Osteocyte (in vitro differentiated cells): ENCODE results near the gene DNAJC11. TPM values are rescaled to one million over a fixed set of nuclear protein-coding genes. Genes with fewer than 3 reads are reported as not detected.
"Not testable (repeated sequence)": the region's sequence is repeated elsewhere in the genome, so short reads cannot be mapped to it uniquely, and the experiment has no call there.

Experiments used
- DNase-seq: peaks from one replicate; pipeline ENCODE4 v3.0.0; 2021; ENCODE audit warnings: mixed read lengths; ENCODE audit not compliant: unreplicated experiment; ENCODE audit errors: extremely low spot score
- H3K27ac Mint-ChIP-seq: one replicate; pipeline ENCODE4 v1.8.0; 2021; ENCODE audit warnings: mild to moderate bottlenecking, mixed read lengths; ENCODE audit not compliant: unreplicated experiment
- H3K27me3 Mint-ChIP-seq: one replicate; pipeline ENCODE4 v1.8.0; 2021; ENCODE audit warnings: mixed read lengths; ENCODE audit not compliant: unreplicated experiment
- H3K36me3 Mint-ChIP-seq: one replicate; pipeline ENCODE4 v1.8.0; 2021; ENCODE audit warnings: mixed read lengths; ENCODE audit not compliant: unreplicated experiment
- H3K4me1 Mint-ChIP-seq: one replicate; pipeline ENCODE4 v1.8.0; 2021; ENCODE audit warnings: mixed read lengths; ENCODE audit not compliant: unreplicated experiment
- H3K4me3 Mint-ChIP-seq: one replicate; pipeline ENCODE4 v1.8.0; 2021; ENCODE audit warnings: mild to moderate bottlenecking, moderate library complexity, mixed read lengths; ENCODE audit not compliant: unreplicated experiment
- H3K9me3 Mint-ChIP-seq: one replicate; pipeline ENCODE4 v1.8.0; 2021; ENCODE audit warnings: mixed read lengths; ENCODE audit not compliant: unreplicated experiment
- CTCF ChIP-seq: fragments of 200-600 bp; sonication (generic); IDR thresholded peaks from 2 replicates; pipeline ENCODE4 v1.5.0; 2021; ENCODE audit warnings: antibody characterized with exemption, mild to moderate bottlenecking, moderate library complexity
- total RNA-seq: library from RNA; stranded (reverse); gene quantifications from 2 replicates; pipeline ENCODE4 v1.2.1, GENCODE V29; 2021

The DNAJC11 gene
- total RNA-seq, 1 donor from 2014 or later = 52.9 TPM

DNA sequence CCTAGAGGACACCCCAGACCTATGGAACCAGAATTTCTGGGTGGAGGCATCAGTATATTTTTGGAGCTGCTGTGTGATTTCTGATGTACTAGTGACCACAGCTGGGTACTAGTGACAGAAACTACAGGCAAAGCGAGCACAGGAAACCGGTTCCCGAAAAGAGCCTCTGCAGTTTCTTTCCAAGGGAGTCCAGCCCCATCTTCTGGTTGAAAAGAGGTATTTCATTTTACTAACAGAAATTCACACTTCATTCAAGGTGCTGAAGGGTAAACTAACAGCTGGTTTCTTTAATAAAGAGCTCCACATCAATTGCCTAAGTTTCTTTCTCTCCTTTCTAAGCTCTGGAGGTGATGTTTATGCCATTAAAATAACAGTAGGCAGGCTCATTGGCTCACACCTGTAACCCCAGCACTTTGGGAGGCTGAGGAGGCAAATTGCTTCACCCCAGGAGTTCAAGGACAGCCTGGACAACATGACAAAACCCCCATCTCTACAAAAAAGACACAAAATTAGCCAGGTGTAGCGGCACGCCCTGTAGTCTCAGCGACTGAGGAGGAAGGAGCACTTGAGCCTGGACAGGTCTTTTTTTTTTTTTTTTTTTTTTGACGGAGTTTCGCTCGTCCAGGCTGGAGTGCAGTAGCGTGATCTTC is 55.0 kb downstream of the DNAJC11 start:
- Mint-ChIP-seq H3K27me3 (no peaks in the 10 kb centered on the region), H3K36me3 (peaks cover 17% of the 10 kb centered on the region), H3K4me1 (no peaks in the 10 kb centered on the region), H3K27ac (no peak overlapping the region), H3K9me3 (no peaks in the 10 kb centered on the region), H3K4me3 (no peak overlapping the region)
- peak; percentile 76 for TF ChIP-seq CTCF
- DNase-seq = no peak

DNA sequence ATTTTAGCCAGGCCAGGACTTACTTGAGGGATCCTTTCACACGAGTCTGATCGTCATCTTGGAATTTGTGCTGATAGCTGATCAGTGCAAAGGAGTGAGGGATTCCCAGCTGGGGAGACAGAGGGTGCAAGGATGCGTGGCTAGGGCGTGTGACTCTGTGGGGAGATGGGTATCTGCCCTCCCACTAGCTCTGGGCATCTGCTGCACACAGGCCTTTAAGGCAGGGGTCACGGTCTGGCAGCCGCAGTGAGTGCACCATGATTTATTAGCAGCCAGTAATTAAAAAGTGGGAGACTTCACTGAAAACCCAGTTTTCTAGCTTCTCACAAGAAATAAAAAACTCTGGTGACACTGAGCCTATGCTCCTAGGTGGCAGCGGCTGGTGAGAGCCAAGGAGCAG is 56.6 kb downstream of the DNAJC11 start:
- Mint-ChIP-seq H3K4me3 (no peak overlapping the region), H3K27me3 (no peaks in the 10 kb centered on the region), H3K36me3 (peaks cover 18% of the 10 kb centered on the region), H3K9me3 (no peaks in the 10 kb centered on the region), H3K27ac (no peak overlapping the region), H3K4me1 (no peaks in the 10 kb centered on the region)
- DNase-seq = no peak
- no peak for TF ChIP-seq CTCF

GRCh38 chr1:6640867-6641266 is 60.7 kb downstream of the DNAJC11 start:
- H3K36me3 Mint-ChIP-seq = peaks cover 27% of the 10 kb centered on the region
- not testable (repeated sequence) for H3K9me3 Mint-ChIP-seq, H3K4me1 Mint-ChIP-seq, DNase-seq, H3K27me3 Mint-ChIP-seq, H3K27ac Mint-ChIP-seq, H3K4me3 Mint-ChIP-seq

GRCh38 chr1:6638226-6638625 is 63.4 kb downstream of the DNAJC11 start:
- Mint-ChIP-seq H3K4me3 (no peak overlapping the region), H3K4me1 (peaks cover 6% of the 10 kb centered on the region), H3K9me3 (no peaks in the 10 kb centered on the region), H3K36me3 (peaks cover 35% of the 10 kb centered on the region), H3K27ac (no peak overlapping the region), H3K27me3 (no peaks in the 10 kb centered on the region)
- no peak for TF ChIP-seq CTCF
- no peak for DNase-seq

GRCh38 chr1:6637770-6638169 is 63.8 kb downstream of the DNAJC11 start:
- H3K4me1 Mint-ChIP-seq = peaks cover 6% of the 10 kb centered on the region
- no peak overlapping the region for H3K27ac Mint-ChIP-seq
- no peaks in the 10 kb centered on the region for H3K9me3 Mint-ChIP-seq
- no peak overlapping the region for H3K4me3 Mint-ChIP-seq
- peaks cover 37% of the 10 kb centered on the region for H3K36me3 Mint-ChIP-seq
- DNase-seq = no peak
- TF ChIP-seq CTCF = no peak
- no peaks in the 10 kb centered on the region for H3K27me3 Mint-ChIP-seq

DNA sequence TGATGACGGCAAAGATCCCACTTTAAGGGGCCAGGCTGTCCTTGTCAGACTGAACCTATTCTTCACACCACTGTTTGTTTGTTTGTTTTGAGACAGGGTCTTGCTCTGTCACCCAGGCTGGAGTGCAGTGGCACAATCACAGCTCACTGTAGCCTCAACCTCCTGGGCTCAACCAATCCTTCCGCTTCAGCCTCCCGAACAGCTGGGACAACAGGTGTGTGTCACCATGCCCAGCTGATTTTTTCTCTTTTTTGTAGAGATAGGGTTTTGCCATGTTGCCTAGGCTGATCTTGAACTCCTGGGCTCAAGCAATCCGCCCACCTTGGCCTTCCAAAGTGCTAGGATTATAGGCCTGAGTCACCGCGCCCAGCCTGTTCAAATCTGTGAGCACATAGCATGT is 64.8 kb downstream of the DNAJC11 start:
- H3K9me3 Mint-ChIP-seq, H3K27me3 Mint-ChIP-seq, H3K4me1 Mint-ChIP-seq, H3K27ac Mint-ChIP-seq, H3K4me3 Mint-ChIP-seq, DNase-seq: not testable (repeated sequence)
- peaks cover 34% of the 10 kb centered on the region for H3K36me3 Mint-ChIP-seq
